Measurements from ENCODE around the gene NCOR2. TPM values are rescaled to one million over a fixed set of nuclear protein-coding genes. Genes with fewer than 3 reads are reported as not detected.

NCOR2 gene
- total and polyA plus RNA-seq, 8 donors, result 27.2 to 292 (median 83.5) TPM

- peak overlapping the region in 1 of 5 donors; percentile 19 for H3K27ac ChIP-seq
- H3K36me3 ChIP-seq, result no peaks in the 10 kb centered on the region
- WGBS, 5 donors, result 70 to 83% (median 75%) methylated on average over 15 of the region's 15 CpGs
Measured at GRCh38 chr12:124581307-124582107, 14.1 kb upstream of the NCOR2 start.

GRCh38 chr12:124579921-124580517, 12.6 kb upstream of the NCOR2 start:
- 89 to 95% (median 89%) methylated on average over 5 of the region's 5 CpGs for WGBS, 5 donors
- Histone ChIP-seq H3K4me3 (no peak overlapping the region), H3K27me3 (no peaks in the 10 kb centered on the region), H3K27ac (no peak overlapping the region), H3K9me3 (peaks cover 0 to 9% (median 3%) of the 10 kb centered on the region in 4 donors), H3K4me1 (peaks cover 0 to 10% (median 3%) of the 10 kb centered on the region in 4 donors), H3K36me3 (no peaks in the 10 kb centered on the region)
- no peak for DNase-seq
- TF ChIP-seq POLR2AphosphoS5 (IDR thresholded peaks at IDR 0.05) (no peak), POLR2A (IDR thresholded peaks at IDR 0.05) (no peak), CTCF (IDR thresholded peaks at IDR 0.05) (no peak), EP300 (IDR thresholded peaks at IDR 0.05) (no peak)
- intact Hi-C loops (cut with DNase I; ENCODE audit: low total_unique reads), result no loop called here

More at GRCh38 chr12:124581307-124582107, 14.1 kb upstream of the NCOR2 start:
- Histone ChIP-seq H3K27me3 (no peaks in the 10 kb centered on the region), H3K4me3 (no peak overlapping the region), H3K9me3 (peaks cover 0 to 8% (median 3%) of the 10 kb centered on the region in 4 donors), H3K4me1 (peaks cover 4 to 12% (median 5%) of the 10 kb centered on the region in 4 donors)
- intact Hi-C loops (cut with DNase I; ENCODE audit: low total_unique reads), result no loop called here
- no peak for TF ChIP-seq POLR2A (IDR thresholded peaks at IDR 0.05)
- no peak for TF ChIP-seq POLR2AphosphoS5 (IDR thresholded peaks at IDR 0.05)
- TF ChIP-seq EP300 (IDR thresholded peaks at IDR 0.05), result no peak
- no peak for TF ChIP-seq CTCF (IDR thresholded peaks at IDR 0.05)
- no peak for DNase-seq

GRCh38 chr12:124578854-124579253, 11.4 kb upstream of the NCOR2 start:
- 81 to 97% (median 93%) methylated on average over 3 of the region's 3 CpGs for WGBS, 5 donors
- intact Hi-C loops (cut with DNase I; ENCODE audit: low total_unique reads), result no loop called here
- no peak for DNase-seq
- peaks cover 0 to 13% (median 5%) of the 10 kb centered on the region in 4 donors for H3K4me1 ChIP-seq
- H3K36me3 ChIP-seq, result no peaks in the 10 kb centered on the region
- no peak overlapping the region for H3K27ac ChIP-seq
- H3K9me3 ChIP-seq, result peaks cover 0 to 9% (median 3%) of the 10 kb centered on the region in 4 donors
- H3K27me3 ChIP-seq, result no peaks in the 10 kb centered on the region
- H3K4me3 ChIP-seq, result no peak overlapping the region
- TF ChIP-seq POLR2AphosphoS5 (IDR thresholded peaks at IDR 0.05), result no peak
- no peak for TF ChIP-seq POLR2A (IDR thresholded peaks at IDR 0.05)
- TF ChIP-seq EP300 (IDR thresholded peaks at IDR 0.05), result no peak
- no peak for TF ChIP-seq CTCF (IDR thresholded peaks at IDR 0.05)

GRCh38 chr12:124578445-124578844, 11.0 kb upstream of the NCOR2 start:
- TF ChIP-seq POLR2A (IDR thresholded peaks at IDR 0.05) (no peak), EP300 (IDR thresholded peaks at IDR 0.05) (no peak), POLR2AphosphoS5 (IDR thresholded peaks at IDR 0.05) (no peak), CTCF (IDR thresholded peaks at IDR 0.05) (no peak)
- intact Hi-C loops (cut with DNase I; ENCODE audit: low total_unique reads), result no loop called here
- H3K27ac ChIP-seq, result no peak overlapping the region
- H3K36me3 ChIP-seq, result no peaks in the 10 kb centered on the region
- DNase-seq, result no peak
- H3K4me1 ChIP-seq, result peaks cover 0 to 17% (median 7%) of the 10 kb centered on the region in 4 donors
- WGBS, 5 donors, result 89 to 96% (median 93%) methylated on average over 7 to 8 of the region's 8 CpGs
- peaks cover 0 to 9% (median 3%) of the 10 kb centered on the region in 4 donors for H3K9me3 ChIP-seq
- no peak overlapping the region for H3K4me3 ChIP-seq
- H3K27me3 ChIP-seq, result no peaks in the 10 kb centered on the region
